ENCODE measurements around the gene PCDHA1. TPM values are rescaled to one million over a fixed set of nuclear protein-coding genes. Genes with fewer than 3 reads are reported as not detected.

The PCDHA1 gene
- total RNA-seq, 4 donors from 2014 or later, result 0.41 TPM; not detected in 3

GRCh38 chr5:141003791-141004611, 218.1 kb downstream of the PCDHA1 start:
- DNase-seq, result no peak
- TF ChIP-seq POLR2A (IDR thresholded peaks at IDR 0.05) (no peak), CTCF (IDR thresholded peaks at IDR 0.05) (no peak)
- intact Hi-C loops (cut with DNase I; ENCODE audit: low total_unique reads), result no loop called here
- Histone ChIP-seq H3K27ac (no peak overlapping the region), H3K4me3 (no peak overlapping the region), H3K4me1 (no peaks in the 10 kb centered on the region), H3K9me3 (no peaks in the 10 kb centered on the region), H3K36me3 (no peaks in the 10 kb centered on the region), H3K27me3 (no peaks in the 10 kb centered on the region)

- intact Hi-C loops (cut with DNase I; ENCODE audit: low total_unique reads), result no loop called here
- Histone ChIP-seq H3K9me3 (no peaks in the 10 kb centered on the region), H3K27me3 (no peaks in the 10 kb centered on the region), H3K36me3 (no peaks in the 10 kb centered on the region), H3K4me1 (no peaks in the 10 kb centered on the region), H3K4me3 (no peak overlapping the region), H3K27ac (no peak overlapping the region)
- TF ChIP-seq POLR2A (IDR thresholded peaks at IDR 0.05) (no peak), CTCF (IDR thresholded peaks at IDR 0.05) (no peak)
- DNase-seq, result no peak
These were observed 221.9 kb downstream of the PCDHA1 start for GRCh38 chr5:141007791-141008190.

- TF ChIP-seq CTCF (IDR thresholded peaks at IDR 0.05), result no peak
- no peak for TF ChIP-seq POLR2A (IDR thresholded peaks at IDR 0.05)
- no peaks in the 10 kb centered on the region for H3K36me3 ChIP-seq
These were observed 224.3 kb downstream of the PCDHA1 start for GRCh38 chr5:141010047-141010793.

GRCh38 chr5:141017943-141018342, 232.0 kb downstream of the PCDHA1 start:
- H3K36me3 ChIP-seq, result no peaks in the 10 kb centered on the region
- H3K4me1 ChIP-seq, result no peaks in the 10 kb centered on the region
- TF ChIP-seq POLR2A (IDR thresholded peaks at IDR 0.05) (no peak), CTCF (IDR thresholded peaks at IDR 0.05) (no peak)
- no peak for DNase-seq
- H3K27me3 ChIP-seq, result no peaks in the 10 kb centered on the region
- intact Hi-C loops (cut with DNase I; ENCODE audit: low total_unique reads), result no loop called here
- no peak overlapping the region for H3K4me3 ChIP-seq
- H3K9me3 ChIP-seq, result no peaks in the 10 kb centered on the region
- no peak overlapping the region for H3K27ac ChIP-seq

More at GRCh38 chr5:141010047-141010793, 224.3 kb downstream of the PCDHA1 start:
- Histone ChIP-seq H3K27me3 (no peaks in the 10 kb centered on the region), H3K4me3 (no peak overlapping the region), H3K27ac (no peak overlapping the region), H3K9me3 (no peaks in the 10 kb centered on the region), H3K4me1 (no peaks in the 10 kb centered on the region)
- intact Hi-C loops (cut with DNase I; ENCODE audit: low total_unique reads), result no loop called here
- no peak for DNase-seq

GRCh38 chr5:141022384-141022783, 236.4 kb downstream of the PCDHA1 start:
- TF ChIP-seq CTCF (IDR thresholded peaks at IDR 0.05) (no peak), POLR2A (IDR thresholded peaks at IDR 0.05) (no peak)
- DNase-seq, result no peak
- no peak overlapping the region for H3K27ac ChIP-seq
- H3K27me3 ChIP-seq, result no peaks in the 10 kb centered on the region
- H3K36me3 ChIP-seq, result no peaks in the 10 kb centered on the region
- no peaks in the 10 kb centered on the region for H3K9me3 ChIP-seq
- no peak overlapping the region for H3K4me3 ChIP-seq
- no peaks in the 10 kb centered on the region for H3K4me1 ChIP-seq
- intact Hi-C loops (cut with DNase I; ENCODE audit: low total_unique reads), result no loop called here

Measured in uterus (tissue), 4 donors.